Psoas muscle (tissue), 8 donors: ENCODE measurements around the gene TRRAP. TPM values are rescaled to one million over a fixed set of nuclear protein-coding genes. Genes with fewer than 3 reads are reported as not detected.

ENCODE experiments used
- ATAC-seq, 4 donors: fragments of 200-7000 bp; cut with Tn5 transposase; one replicate each; pipeline ENCODE4 v1.9.1; 2020; ENCODE audit warnings: moderate library complexity in 3 of 4, mild to moderate bottlenecking in 2 of 4
- DNase-seq, 2 donors: peaks; one replicate each; pipeline ENCODE4 v3.0.0-alpha.2; 2020
- H3K27ac ChIP-seq: fragments of 200-600 bp; one replicate; pipeline ENCODE4 v1.8.0; 2022
- H3K27me3 ChIP-seq, 3 donors: fragments of 200-600 bp in 1 of 3; one replicate each; pipeline versions ENCODE4 v1.6.1 to v1.8.0; 2013 to 2022; ENCODE audit warnings: low read length in 2 of 3, mild to moderate bottlenecking in 2 of 3, moderate library complexity in 1 of 3; ENCODE audit not compliant: insufficient read depth in 3 of 3
- H3K36me3 ChIP-seq, 2 donors: fragments of 200-600 bp in 1 of 2; one replicate each; pipeline versions ENCODE4 v1.6.1 to v1.8.0; 2013 to 2022; ENCODE audit warnings: low read depth in 1 of 2, mild to moderate bottlenecking in 1 of 2, moderate library complexity in 1 of 2; ENCODE audit not compliant: insufficient read depth in 1 of 2
- H3K4me1 ChIP-seq: fragments of 200-600 bp; one replicate; pipeline ENCODE4 v1.8.0; 2022
- H3K4me3 ChIP-seq: fragments of 200-600 bp; one replicate; pipeline ENCODE4 v1.8.0; 2022; ENCODE audit warnings: mild to moderate bottlenecking
- H3K9me3 ChIP-seq: fragments of 200-600 bp; one replicate; pipeline ENCODE4 v1.8.0; 2022
- CTCF ChIP-seq: fragments of 200-600 bp; IDR thresholded peaks from one replicate; pipeline ENCODE4 v1.8.0; 2022; ENCODE audit warnings: antibody characterized with exemption
- WGBS, 3 donors: extraction: QIAGEN DNeasy Blood & Tissue Kit; methylation state at CpG; one replicate each; pipeline versions ENCODE4 v1.1.6 to v1.1.7; 2013; 5-methylcytosine and 5-hydroxymethylcytosine counted together
- intact Hi-C, 2 donors: fragments of 100-400 bp; cut with DNase I; formaldehyde crosslinking; loops; one replicate each; pipeline versions ENCODE4 v1.11.0 to v1.14.2; 2022
- polyA plus RNA-seq, 3 donors: library from polyadenylated mRNA; stranded (reverse); fragments of 200-250 nt; gene quantifications; one replicate each; pipeline ENCODE4 v1.2.3, GENCODE V29; 2013
- total RNA-seq, 4 donors: library from RNA; stranded (reverse); fragmentation: NEBNext Ultra II Directional in 2 of 4; extraction: Animal tissue kit (Norgen Biotek cat#: 25700) in 2 of 4; gene quantifications; one replicate each; pipeline versions ENCODE4 v1.2.1 to v1.2.4, GENCODE V29; 2021 to 2023
- donor health status: healthy with polysubstance abuse.
- donor health status: DM: no; HTN: no; CAD: no; lungs with moderate emphysema.
- donor health status: Bipolar disorder and iron deficiency.
- donor health status: healthy.
- donor health status: DM: yes; HTN: yes; CAD: no.
- donor health status: DM: no; HTN: no; CAD: no.
- donor health status: DM: no; HTN: no; CAD: no.
- donor health status: DM: yes; HTN: yes; CAD: no.

The TRRAP gene
- total and polyA plus RNA-seq, 7 donors, result 3.8 to 21.3 (median 13.3) TPM

- H3K4me1 ChIP-seq, result peaks cover 5% of the 10 kb centered on the region
- DNase-seq, result no peak
- H3K27ac ChIP-seq, result no peak overlapping the region
- H3K4me3 ChIP-seq, result no peak overlapping the region
- ATAC-seq, result no peak
- peaks cover 11 to 100% of the 10 kb centered on the region in 2 donors for H3K36me3 ChIP-seq
- 91 to 95% (median 92%) methylated on average over 3 of the region's 3 CpGs for WGBS, 3 donors
- intact Hi-C loops, result no loop called here
- no peak for TF ChIP-seq CTCF
- H3K9me3 ChIP-seq, result no peaks in the 10 kb centered on the region
- no peaks in the 10 kb centered on the region for H3K27me3 ChIP-seq
Measured at GRCh38 chr7:98900815-98901214, 22.5 kb downstream of the TRRAP start.

GRCh38 chr7:98902523-98902922 is 24.2 kb downstream of the TRRAP start:
- no peak for DNase-seq
- Histone ChIP-seq H3K27me3 (no peaks in the 10 kb centered on the region), H3K9me3 (no peaks in the 10 kb centered on the region), H3K4me1 (peaks cover 5% of the 10 kb centered on the region), H3K4me3 (no peak overlapping the region), H3K27ac (no peak overlapping the region), H3K36me3 (peaks cover 10 to 100% of the 10 kb centered on the region in 2 donors)
- intact Hi-C loops, result no loop called here
- 75 to 94% (median 88%) methylated on average over 3 of the region's 3 CpGs for WGBS, 3 donors
- ATAC-seq, result no peak
- no peak for TF ChIP-seq CTCF

GRCh38 chr7:98903246-98903645 is 24.9 kb downstream of the TRRAP start:
- intact Hi-C loops, result no loop called here
- Histone ChIP-seq H3K4me1 (peaks cover 5% of the 10 kb centered on the region), H3K27me3 (no peaks in the 10 kb centered on the region), H3K36me3 (peaks cover 10 to 100% of the 10 kb centered on the region in 2 donors), H3K27ac (no peak overlapping the region), H3K9me3 (no peaks in the 10 kb centered on the region), H3K4me3 (no peak overlapping the region)
- whole genome bisulfite sequencing, 3 donors, result 94 to 97% (median 94%) methylated on average over 4 of the region's 4 CpGs
- DNase-seq, result no peak
- no peak for TF ChIP-seq CTCF
- ATAC-seq, result no peak

GRCh38 chr7:98907570-98907969 is 29.2 kb downstream of the TRRAP start:
- 85 to 93% (median 93%) methylated on average over 5 of the region's 5 CpGs for WGBS, 3 donors
- H3K9me3 ChIP-seq, result no peaks in the 10 kb centered on the region
- no peak overlapping the region for H3K27ac ChIP-seq
- ATAC-seq (no peak), DNase-seq (no peak)
- H3K27me3 ChIP-seq, result no peaks in the 10 kb centered on the region
- no peaks in the 10 kb centered on the region for H3K4me1 ChIP-seq
- H3K36me3 ChIP-seq, result peaks cover 19 to 99% of the 10 kb centered on the region in 2 donors
- no peak overlapping the region for H3K4me3 ChIP-seq
- no peak for TF ChIP-seq CTCF
- intact Hi-C loops, result loop anchor here in 1 of 2 donors (5.0 kb wide), 1 partner anchor 75 kb away; no protein-coding TSS in a partner anchor

- no peaks in the 10 kb centered on the region for H3K27me3 ChIP-seq
- H3K4me1 ChIP-seq, result peaks cover under 1% of the 10 kb centered on the region
- ATAC-seq (no peak), DNase-seq (no peak)
- no peak for TF ChIP-seq CTCF
- 88 to 93% (median 93%) methylated on average over 19 of the region's 19 CpGs for WGBS, 3 donors
- H3K36me3 ChIP-seq, result peaks cover 17 to 99% of the 10 kb centered on the region in 2 donors
- no peak overlapping the region for H3K4me3 ChIP-seq
- intact Hi-C loops, result loop anchor here in 1 of 2 donors (5.0 kb wide), 1 partner anchor 74 kb away; no protein-coding TSS in a partner anchor
- no peak overlapping the region for H3K27ac ChIP-seq
- H3K9me3 ChIP-seq, result no peaks in the 10 kb centered on the region
Measured at GRCh38 chr7:98908585-98908984, 30.3 kb downstream of the TRRAP start.
